Uterus (tissue), 2 donors: ENCODE data around the gene C5.

Experiments
- POLR2A ChIP-seq, 2 donors: fragments of 450-650 bp; IDR thresholded peaks; one replicate each; pipeline ENCODE4 v1.6.1; 2016; ENCODE audit warnings: antibody characterized with exemption in 2 of 2, mild to moderate bottlenecking in 1 of 2, moderate library complexity in 1 of 2
- TF ChIP-seq, protein P1 (sequence below), 4 experiments: fragments of 200-600 bp in 2 of 4; fragments of 450-650 bp in 2 of 4; sonication (generic) in 2 of 4; IDR thresholded peaks; one replicate each; pipeline ENCODE4 v1.5.1; 2016 to 2019; ENCODE audit warnings: antibody characterized with exemption in 4 of 4, mild to moderate bottlenecking in 2 of 4, moderate library complexity in 1 of 4

DNA sequence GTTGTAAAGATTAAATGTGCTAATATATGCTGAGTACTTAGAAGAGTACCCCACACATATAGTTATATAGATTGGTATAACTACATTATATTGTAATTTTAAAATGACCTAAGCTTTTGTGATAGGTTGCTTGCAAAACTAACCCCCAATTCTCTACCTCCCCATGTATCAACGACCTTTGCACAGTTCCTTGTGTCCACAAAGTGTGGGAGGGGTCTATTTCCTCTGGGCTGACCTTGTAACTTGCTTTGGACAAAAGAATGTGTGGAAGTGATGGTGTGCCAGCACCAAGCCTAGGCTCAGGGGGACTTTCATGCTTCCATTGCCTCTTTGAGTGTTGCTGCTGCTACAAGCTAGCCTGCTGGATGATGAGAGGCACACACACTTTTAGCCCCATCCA lies 20.6 kb downstream of the C5 start:
- TF ChIP-seq, protein P1, sequence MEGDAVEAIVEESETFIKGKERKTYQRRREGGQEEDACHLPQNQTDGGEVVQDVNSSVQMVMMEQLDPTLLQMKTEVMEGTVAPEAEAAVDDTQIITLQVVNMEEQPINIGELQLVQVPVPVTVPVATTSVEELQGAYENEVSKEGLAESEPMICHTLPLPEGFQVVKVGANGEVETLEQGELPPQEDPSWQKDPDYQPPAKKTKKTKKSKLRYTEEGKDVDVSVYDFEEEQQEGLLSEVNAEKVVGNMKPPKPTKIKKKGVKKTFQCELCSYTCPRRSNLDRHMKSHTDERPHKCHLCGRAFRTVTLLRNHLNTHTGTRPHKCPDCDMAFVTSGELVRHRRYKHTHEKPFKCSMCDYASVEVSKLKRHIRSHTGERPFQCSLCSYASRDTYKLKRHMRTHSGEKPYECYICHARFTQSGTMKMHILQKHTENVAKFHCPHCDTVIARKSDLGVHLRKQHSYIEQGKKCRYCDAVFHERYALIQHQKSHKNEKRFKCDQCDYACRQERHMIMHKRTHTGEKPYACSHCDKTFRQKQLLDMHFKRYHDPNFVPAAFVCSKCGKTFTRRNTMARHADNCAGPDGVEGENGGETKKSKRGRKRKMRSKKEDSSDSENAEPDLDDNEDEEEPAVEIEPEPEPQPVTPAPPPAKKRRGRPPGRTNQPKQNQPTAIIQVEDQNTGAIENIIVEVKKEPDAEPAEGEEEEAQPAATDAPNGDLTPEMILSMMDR (IDR thresholded peaks at IDR 0.05) = no peak
- no peak for TF ChIP-seq POLR2A (IDR thresholded peaks at IDR 0.05)
